Activated CD4-positive, CD25-positive, alpha-beta regulatory T cell treated with anti-CD3 and anti-CD28 coated beads, Interleukin-2, amount 50 U/mL, for 24 hours (primary cell): Measurements from ENCODE around the gene METTL1.

Experiments used
- ATAC-seq, 2 donors: fragments of 150-1000 bp; cut with Tn5 transposase; one replicate each; pipeline ENCODE4 v1.10.0; 2021; ENCODE audit warnings: mild to moderate bottlenecking in 1 of 2, moderate library complexity in 1 of 2

The METTL1 gene

DNA sequence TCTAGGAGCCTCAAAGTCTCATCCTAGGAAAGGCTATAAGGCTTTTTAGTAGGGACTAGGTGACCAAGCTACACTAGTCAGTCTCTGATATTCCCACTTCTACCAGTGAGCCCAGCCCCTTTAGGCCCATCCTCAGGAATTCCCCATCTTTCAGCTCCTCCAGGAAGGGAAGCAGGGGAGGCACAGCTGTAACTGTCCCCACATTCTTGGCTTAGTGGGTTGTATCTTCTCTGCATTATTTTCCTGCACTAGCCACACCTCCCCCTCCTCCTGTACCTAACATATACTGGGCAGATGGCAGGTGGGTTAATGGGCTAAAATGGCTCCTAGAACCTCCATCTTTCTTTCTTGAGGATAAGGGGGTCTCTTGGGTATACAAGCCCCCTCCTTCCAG is 4.6 kb downstream of the METTL1 start:
- no peak for ATAC-seq

DNA sequence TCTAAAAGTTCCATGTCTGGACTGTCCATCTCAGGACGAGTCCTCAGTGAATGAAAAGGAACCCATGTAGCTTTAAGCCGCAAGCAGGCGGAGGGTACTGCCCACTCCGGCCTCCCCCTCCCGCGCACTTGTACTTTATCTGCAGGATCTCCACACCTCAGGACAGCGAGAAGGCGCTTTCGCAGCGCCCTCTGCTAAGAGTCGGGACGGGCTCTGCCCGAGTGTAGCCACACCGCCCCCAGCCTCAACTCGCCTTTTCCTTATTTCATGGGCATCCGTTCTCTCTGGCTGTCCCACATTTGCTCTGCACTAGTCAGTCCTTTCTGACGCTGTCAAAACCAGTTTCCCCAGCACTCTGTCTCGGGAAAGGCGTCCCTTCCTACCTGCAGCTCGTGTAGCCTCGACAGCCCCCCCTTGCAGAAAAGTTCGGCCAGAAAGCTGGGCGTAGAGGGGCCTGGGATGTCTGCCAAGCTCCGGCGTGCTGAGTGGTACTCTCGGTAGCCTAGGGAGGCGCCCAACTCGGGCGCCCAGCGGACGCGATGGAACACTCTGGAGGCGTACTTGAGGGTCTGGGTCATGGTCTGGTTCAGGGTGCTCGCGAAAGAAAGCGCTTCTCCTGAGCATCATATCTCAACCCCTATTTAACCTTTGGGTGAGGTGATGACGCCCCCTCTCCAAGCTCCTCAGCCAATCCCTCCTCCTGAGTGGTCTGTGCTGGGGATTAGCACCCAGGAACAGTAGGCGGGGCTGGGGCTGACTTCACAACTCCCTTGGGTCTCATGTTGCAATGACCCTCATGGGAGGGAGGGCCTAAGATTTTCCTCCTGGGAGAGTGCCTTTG is 5.2 kb downstream of the METTL1 start, which contains the start of gene CYP27B1:
Gene CYP27B1 (minus strand): TSS at position 615 of the 841 bp plus-strand sequence. CDS start 37 bp downstream, at position 578.
- no peak for ATAC-seq

DNA sequence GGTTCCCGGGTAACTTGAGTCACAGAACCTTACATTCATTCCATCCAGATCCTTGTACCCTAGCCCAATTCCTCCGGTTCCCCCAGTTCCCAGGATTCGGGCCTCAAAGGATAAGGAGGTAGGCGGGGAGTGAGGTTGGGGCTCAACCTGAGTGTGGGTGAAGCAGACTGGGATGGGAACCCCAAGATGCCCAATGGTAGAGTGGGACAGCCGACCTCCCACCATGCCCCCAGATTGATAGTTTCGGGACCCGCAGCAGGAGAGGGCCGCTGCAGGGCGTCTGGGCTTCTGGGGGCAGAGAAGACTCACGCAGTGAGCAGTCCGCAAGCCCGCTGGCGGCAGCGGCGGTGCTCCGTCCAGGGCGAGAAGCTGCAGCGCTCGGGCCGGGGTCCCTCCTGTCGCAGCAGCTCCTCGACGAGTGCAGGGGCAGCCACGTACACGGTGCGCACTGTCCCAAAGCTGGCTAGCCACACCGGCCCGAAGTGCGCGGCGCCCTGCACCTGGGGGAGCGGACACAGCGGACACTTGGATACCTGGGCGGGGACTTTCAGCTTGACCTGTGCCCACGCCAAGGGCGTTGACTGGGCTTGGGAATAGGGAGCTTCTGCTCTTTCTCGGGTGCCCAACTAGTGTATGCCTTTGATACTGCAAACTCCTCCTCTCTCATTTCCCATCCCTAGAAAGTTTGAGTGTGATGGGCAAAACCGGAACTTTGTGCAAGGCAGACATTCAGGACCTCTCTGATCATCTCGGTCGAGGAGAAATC is 6.0 kb downstream of the METTL1 start:
- peak; percentile 15 to 17 for ATAC-seq

DNA sequence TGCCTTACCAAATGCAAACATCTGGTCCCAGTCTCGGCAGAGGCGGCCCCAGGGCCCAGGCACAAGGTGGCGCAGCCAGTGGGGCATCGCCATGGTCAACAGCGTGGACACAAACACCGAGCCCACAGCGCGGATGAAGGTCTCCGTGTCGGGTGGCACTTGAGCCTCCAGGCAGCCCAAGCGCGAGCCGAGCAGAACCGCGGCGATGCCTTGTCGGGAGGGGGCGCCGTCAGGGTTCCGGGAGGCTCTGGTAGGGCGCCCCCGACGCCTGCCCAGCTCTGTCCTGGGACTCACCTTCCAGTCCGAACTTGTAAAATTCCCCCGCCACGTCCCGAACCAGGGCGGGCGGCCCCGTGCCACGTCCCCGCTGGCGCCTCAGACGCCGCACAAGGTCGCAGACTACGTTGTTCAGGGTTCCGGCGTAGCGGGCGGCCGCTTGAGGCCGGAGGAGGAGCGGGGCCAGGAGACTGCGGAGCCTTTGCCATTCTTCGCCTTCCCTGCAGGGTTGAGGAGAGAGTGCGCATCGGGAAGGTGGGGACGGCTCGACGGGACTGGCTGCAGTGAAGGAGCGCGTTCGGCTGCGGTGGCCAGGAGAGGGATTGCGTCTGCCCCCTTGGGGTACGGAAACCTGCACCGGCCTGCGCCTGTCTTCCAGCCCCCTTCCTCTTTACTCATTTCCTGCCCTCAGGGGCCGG is 6.8 kb downstream of the METTL1 start:
- peak; percentile 75 to 77 for ATAC-seq

DNA sequence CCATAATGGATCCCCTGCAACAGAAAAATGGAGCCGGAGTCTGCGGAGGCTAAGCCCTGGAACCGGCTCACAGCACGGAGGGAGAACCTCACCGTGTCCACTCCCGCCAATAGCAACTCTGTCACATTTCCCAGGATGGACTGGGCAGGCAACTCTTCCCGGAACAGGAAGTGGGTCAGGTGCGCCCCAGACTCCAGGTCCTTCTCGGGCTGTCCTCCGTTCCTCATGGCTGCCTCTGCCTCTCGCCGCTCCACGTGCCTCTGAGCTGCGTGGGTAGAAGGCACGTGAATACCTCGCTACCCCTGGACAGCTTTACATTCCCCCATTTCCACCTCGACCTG is 7.3 kb downstream of the METTL1 start:
- peak; percentile 19 to 30 for ATAC-seq

DNA sequence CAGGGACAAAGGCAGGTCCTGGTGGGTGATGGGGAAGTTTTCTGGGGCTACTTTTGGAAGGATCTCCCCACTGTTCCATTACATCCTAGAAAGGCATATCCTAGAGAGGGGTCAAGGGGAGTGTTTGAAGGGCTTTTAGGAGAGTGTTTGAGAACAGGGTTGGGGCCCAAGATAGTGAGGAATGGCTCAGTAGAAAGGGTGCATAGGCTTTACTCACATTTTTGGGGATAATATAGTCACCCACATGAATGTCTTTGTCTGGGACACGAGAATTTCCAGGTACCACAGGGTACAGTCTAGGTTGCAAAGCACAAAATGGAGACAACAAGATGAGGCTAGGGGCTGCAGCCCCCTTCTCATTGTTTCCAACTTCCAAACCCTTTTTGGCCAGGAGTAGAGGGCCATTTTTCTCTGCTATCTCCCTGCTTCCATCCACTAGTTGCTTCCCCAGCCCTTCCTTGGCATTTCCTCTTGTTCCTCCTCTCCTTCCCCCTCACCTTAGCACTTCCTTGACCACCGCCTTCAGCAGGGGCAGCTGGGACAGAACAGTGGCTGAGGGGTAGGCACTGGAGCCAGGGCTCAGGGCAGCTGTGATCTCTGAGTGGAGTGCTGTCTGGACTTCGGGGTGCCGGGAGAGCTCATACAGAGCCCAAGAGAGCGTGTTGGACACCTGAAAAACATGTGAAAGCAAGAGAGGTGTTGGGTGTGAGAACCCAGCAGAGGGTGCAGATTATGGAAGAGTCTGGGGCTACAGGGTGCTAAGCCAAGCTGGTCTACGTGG is 7.8 kb downstream of the METTL1 start:
- no peak for ATAC-seq

DNA sequence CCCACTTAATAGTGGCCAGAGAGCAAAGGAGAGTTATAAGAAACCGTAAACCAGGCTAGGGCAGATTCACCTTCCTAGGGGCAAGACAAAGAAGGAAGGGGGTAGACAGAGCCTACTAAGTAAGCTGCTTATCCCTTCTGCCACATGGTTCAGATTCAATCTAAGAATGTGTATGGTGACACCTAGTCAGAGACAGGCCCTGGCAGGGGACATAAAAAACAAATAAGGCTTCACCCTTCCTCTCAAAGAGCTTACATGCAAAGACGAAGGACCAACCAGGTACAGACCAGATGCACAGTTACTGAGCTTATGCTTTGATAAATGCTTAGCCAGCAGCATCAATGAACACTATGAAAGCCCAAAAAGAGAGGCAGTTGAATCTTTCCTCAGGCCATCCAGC is 9.4 kb downstream of the METTL1 start:
- no peak for ATAC-seq

DNA sequence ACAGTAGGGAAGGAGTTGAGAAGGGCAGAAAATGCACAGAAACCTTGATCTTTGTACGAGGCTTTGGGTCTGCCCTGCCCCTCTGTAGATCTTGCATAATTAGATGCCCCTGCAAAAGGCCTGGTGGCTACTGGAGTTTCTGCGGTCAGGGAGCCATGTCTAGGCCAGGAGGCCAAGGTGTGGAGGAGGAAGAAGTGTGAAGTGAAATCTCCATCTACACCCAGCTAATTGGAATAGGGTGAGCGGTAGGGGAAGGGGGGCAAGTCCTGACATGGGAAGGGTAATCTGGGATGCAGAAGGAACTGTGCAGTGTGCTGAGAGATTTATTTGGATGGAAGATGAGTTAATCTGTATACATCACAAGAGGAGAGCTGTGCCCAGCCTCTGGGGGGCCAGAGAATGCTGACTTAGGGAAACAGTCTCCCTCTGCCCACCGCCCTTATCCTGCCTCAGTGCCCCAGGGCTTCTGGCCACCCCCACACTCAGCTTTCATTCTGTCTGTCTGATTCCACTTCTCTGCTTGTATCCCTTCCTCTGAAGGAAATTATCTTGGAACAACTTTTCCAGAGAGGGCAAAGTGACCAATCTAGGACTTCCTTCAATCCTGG is 10.4 kb downstream of the METTL1 start:
- ATAC-seq = no peak

DNA sequence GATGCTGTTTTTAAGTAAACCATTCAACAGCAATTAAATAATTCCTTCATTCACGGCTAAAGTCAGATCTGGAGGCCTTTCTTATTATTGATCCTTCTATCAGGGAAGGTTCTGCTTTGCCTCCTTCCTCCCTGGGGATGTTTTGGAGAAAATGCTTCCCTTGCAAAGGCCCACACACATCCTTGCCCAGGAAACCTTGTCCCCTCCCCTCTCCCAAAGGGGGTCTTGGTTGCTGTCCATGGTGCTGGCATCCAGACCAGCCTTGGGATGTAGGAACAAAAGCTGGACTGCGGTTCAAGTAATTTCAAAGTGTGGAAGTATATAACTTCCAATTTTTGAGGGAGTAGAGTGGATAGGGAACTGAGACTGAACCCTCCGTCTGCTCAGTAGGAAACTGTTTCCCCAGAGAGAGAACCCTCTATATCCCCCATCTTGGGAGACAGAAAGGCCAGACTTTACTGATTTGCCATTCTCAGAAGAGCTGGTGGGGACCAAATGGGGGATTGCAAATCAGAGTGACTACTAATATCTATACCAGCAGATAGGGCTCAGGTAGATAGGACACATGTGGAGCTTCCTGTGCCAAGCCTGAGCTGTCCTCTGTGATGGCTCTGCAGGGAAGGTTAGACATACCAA is 11.4 kb downstream of the METTL1 start:
- no peak for ATAC-seq

DNA sequence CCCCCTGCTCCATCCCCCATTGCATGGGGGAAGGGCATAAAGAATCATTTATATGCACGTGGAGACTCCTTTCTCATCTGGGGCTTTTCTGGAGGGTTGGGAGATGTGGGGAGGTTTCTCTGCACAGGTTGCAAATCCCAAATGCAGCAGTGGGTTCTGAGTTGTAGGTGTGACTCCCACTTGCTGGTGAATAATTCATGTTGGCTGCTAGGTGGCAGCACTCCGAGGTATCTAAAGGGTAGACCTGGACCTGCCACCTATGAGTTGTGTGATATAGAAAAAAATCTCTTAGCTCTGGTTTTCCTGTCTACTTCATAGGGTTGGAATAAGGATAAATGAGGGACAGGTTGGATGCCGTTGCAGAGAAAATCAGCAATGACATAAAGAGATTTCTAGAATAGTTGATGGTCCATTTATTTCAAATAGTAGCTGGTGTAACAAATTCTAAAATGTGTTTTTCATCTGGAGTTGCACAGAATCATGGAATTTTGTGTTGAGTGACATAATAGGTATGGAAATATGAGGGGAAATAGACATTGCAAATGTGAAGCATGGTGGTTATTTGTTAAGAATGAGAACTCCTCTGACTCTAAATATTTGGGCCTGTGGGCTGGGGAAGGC is 12.4 kb downstream of the METTL1 start:
- ATAC-seq = peak; percentile 36 to 41

DNA sequence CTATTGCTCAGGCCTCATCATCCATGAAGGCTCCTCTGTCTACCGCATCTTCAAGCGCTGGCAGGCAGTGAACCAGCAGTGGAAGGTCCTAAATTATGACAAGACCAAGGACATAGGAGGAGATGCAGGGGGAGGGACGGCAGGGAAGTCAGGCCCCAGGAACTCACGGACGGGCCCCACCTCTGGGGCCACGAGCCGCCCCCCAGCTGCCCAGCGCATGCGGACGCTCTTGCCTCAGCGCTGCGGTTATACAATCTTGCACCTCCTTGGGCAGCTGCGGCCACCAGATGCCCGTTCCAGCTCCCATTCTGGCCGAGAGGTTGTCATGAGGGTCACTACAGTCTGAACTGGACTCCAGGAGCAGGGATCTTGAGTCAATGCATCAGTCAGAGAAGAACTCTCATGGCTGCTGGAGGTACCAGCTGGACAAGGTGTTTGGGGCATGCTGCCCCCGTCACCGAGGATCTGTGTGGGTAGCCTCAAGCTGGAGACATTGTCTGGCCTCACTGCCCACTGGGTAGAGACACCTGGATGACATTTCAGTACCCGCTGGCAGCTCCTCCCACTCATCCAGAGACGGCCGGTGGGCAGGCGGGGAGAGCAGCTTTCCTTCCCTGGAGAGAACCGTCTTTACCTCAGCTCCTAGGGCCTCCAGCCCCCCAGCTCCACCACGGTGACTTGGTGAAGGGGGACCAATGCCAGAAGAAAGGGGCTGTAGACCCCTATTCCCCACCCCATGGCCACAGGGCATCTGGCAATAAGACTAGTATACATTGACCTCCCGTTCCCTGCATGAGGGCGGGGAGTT is 13.1 kb downstream of the METTL1 start:
- ATAC-seq = no peak

DNA sequence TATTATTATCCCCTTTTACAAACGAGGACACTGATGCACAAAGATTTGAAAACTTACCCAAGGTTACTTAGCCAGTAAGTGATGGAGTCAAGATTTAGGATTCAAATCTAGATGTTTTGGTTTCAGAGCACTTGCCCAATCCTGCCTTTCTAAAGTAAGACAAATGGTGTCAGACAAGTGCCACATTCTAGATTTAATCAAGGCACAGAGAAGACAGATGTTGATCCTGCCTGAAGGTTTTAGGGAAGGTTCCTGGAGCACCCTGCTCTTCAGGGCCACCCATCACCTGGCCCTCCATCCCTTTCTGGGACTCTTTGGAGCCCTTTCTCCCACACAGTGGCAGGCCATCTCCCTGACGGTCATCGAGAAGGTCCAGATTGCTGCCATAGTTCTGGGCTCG is 14.1 kb downstream of the METTL1 start:
- no peak for ATAC-seq

DNA sequence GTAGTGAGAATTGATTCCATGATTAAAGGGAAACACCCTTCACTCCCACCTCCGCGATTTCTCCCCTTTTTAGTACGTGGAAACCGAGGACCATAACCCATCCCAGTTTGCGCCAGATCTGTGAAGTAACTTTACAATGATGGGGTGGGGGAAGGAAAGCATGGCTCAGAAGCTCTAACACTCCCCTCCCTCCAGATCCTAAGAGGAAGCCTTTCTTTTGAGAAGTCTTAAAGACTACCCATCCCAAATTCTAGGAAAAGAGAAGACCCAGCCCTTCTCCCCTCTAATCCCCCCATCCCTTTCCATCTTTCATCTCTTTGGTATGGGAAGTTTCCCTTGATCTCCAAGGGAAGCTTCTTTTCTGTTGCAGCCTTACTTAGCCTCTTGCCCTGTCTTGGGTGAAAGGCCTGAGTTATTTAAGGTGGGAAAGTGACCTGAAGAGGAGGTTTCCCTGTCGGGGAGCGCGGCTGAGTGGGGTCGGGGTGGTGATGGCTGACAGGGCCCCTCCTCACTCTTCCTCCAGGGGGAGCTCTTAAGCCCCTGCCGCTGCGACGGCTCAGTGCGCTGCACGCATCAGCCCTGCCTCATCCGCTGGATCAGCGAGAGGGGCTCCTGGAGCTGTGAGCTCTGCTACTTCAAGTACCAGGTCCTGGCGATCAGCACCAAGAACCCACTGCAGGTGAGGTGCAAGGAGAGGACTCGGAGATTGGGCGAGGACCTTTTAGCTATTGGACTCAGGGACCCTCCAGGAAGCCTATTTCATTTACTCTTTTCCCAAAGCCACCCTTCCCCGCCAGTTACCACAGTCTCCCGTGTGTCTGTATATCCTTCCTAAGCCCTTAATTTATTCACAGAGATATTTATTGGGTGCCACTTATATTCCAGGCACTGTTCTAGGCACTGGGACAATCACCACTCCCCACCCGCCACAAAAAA is 15.2 kb downstream of the METTL1 start:
- ATAC-seq = peak; percentile 27 to 33

DNA sequence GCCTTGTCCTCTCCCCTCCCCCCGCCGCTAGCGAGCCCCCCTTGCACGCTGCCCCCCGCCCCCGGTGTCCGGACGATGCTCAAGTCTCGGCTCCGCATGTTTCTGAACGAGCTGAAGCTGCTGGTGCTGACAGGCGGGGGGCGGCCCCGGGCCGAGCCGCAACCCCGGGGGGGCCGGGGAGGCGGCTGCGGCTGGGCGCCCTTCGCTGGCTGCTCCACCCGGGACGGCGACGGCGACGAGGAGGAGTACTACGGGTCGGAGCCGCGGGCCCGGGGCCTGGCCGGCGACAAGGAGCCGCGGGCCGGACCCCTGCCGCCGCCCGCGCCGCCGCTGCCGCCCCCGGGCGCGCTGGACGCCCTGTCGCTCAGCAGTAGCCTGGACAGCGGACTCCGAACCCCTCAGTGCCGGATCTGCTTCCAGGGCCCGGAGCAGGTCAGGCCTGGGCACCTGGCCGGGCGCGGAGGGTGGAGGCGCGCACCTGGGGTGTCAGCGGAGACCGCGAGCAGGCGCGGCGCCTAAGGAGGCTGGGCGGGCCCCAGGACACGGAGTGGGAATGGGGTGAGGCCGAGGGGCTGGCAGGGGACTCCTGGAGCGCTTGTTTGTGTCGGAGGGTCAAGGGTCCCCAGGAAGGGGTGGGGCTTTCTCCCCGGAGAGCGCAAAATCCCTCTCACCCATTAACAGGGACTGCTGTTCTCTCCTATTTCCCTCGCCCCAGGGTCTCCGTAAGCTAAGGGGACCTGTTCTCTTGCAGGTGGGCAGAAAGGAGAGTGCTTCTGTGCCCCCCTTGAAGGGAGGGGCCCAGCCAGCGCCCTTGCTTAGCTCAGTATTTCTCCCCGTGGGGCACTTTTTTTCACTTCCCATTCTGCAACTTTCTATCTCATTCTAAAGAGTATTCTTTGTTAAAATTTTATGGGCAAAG is 16.2 kb downstream of the METTL1 start:
- ATAC-seq = no peak

DNA sequence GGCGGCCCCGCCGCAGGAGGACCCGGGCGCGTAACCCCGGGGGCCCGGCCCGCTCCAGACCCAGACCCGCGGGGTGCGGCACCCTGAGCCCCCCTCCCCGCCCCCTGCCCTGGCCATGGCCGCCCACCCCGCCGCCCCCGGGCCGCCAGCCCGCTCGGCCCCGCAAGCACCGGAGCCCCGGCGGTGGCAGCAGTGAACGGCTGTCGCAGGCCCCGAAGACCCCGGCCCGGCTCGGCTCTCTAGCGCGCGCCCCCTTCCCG is 16.8 kb downstream of the METTL1 start:
- ATAC-seq = no peak

DNA sequence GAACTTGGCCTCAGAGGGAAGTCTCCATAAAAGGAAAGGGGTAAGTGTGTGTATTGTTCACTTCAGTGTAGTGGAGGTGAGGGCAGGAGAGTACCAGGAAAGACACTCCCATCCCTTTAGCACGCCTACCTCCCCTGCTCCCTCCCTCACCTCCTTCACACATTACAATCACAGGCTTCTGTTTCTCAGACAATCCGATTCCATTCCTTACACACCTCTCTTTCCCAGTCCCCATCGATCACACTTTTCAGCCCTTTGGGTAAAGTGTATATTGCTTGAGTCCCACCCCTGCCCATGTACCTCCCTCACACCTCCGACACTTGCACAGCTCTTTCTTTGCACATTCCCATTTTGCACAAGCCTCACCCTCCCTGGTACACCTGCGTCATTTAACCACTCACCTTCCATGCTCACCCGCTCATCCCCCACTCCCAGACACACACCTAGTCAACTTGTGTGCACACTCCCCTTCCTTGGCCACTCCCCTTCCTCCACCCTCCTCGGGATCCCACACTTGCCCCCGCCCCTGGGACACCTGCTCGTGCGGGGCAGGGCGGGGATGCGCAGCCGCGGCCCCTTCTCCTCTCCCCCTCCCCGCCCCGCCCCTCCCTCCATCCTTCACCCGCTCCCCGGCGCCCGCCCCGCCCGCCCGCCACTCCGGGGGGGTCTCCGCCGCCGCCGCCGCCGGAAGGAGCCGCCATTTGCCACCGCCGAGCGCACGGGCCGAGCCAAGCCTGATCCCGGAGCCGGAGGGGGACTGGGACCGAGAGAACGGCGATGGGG is 17.3 kb downstream of the METTL1 start, which contains the start of gene MARCHF9:
Gene MARCHF9 (plus strand): TSS at position 693 of the 783 bp plus-strand sequence. CDS start 426 bp downstream, outside the sequence.
- peak; percentile 40 to 42 for ATAC-seq

DNA sequence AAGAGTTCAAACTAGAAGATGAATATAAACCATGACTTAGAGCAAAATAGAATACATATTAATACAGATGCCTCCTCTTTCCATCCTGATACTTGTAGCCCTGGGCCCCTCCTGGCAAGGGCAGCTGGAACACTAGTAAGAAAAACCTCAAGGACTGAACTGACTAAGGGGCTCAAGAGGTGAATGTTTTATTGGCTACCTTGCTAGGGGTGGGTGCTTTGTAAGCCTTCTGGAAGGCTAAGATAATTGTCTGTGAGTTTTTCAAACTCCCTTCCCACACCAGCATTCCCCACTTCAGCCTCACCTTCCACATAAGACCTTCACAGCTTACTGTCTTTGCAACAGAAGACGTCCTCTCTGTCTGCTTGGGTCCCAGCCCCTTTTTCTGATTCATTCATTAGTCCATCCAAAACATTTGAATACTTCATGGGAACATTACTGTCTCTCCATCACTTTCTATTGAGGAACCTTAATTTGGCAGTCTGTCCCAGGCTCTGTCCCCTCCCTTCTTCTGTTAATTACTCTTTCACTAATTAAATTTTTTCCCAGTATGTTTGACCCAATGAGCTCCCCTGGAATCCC is 18.1 kb downstream of the METTL1 start:
- ATAC-seq = no peak
